HUES48 (cell line): Measurements from ENCODE around the gene HYDIN.

Experiments
- H3K27ac ChIP-seq: one replicate; pipeline ENCODE4 v1.7.0; 2013; ENCODE audit warnings: low read depth, low read length, inconsistent platforms
- H3K27me3 ChIP-seq: 2 replicates; pipeline ENCODE4 v1.6.1; 2013; ENCODE audit warnings: mild to moderate bottlenecking, low read length; ENCODE audit not compliant: control insufficient read depth, insufficient read depth
- H3K36me3 ChIP-seq: 2 replicates; pipeline ENCODE4 v1.6.1; 2013; ENCODE audit warnings: low read length; ENCODE audit not compliant: control insufficient read depth, insufficient read depth
- H3K4me1 ChIP-seq: 2 replicates; pipeline ENCODE4 v1.6.1; 2013; ENCODE audit warnings: mild to moderate bottlenecking, low read length; ENCODE audit not compliant: control insufficient read depth, insufficient read depth
- H3K4me3 ChIP-seq: 2 replicates; pipeline ENCODE4 v1.5.1; 2013; ENCODE audit warnings: mild to moderate bottlenecking, low read depth, low read length
- H3K9ac ChIP-seq: 2 replicates; pipeline ENCODE4 v1.6.1; 2013; ENCODE audit warnings: mild to moderate bottlenecking, low read depth, low read length, moderate library complexity
- H3K9me3 ChIP-seq: 2 replicates; pipeline ENCODE4 v1.6.1; 2013; ENCODE audit warnings: low read length; ENCODE audit not compliant: control insufficient read depth, insufficient read depth

The HYDIN gene

GRCh38 chr16:71254832-71255525, 24.5 kb upstream of the HYDIN start:
- H3K27me3 ChIP-seq: no peaks in the 10 kb centered on the region

GRCh38 chr16:71250461-71251235, 20.1 kb upstream of the HYDIN start:
- no peak overlapping the region for H3K9ac ChIP-seq
- no peaks in the 10 kb centered on the region for H3K9me3 ChIP-seq
- no peak overlapping the region for H3K4me3 ChIP-seq
- peaks cover 22% of the 10 kb centered on the region for H3K4me1 ChIP-seq
- no peaks in the 10 kb centered on the region for H3K36me3 ChIP-seq
- no peak overlapping the region for H3K27ac ChIP-seq
- H3K27me3 ChIP-seq: no peaks in the 10 kb centered on the region

More at GRCh38 chr16:71254832-71255525, 24.5 kb upstream of the HYDIN start:
- Histone ChIP-seq H3K9me3 (no peaks in the 10 kb centered on the region), H3K4me1 (peaks cover 26% of the 10 kb centered on the region), H3K4me3 (no peak overlapping the region; the same call in 1 of the 2 replicates), H3K36me3 (no peaks in the 10 kb centered on the region), H3K9ac (no peak overlapping the region), H3K27ac (peak overlapping the region; percentile 50)

- Histone ChIP-seq H3K36me3 (no peaks in the 10 kb centered on the region), H3K27ac (no peak overlapping the region), H3K9ac (no peak overlapping the region), H3K9me3 (no peaks in the 10 kb centered on the region), H3K4me1 (peaks cover 10% of the 10 kb centered on the region; the same call in 1 of the 2 replicates), H3K27me3 (no peaks in the 10 kb centered on the region), H3K4me3 (no peak overlapping the region)
Observed at GRCh38 chr16:71249399-71249798, 18.9 kb upstream of the HYDIN start.

DNA sequence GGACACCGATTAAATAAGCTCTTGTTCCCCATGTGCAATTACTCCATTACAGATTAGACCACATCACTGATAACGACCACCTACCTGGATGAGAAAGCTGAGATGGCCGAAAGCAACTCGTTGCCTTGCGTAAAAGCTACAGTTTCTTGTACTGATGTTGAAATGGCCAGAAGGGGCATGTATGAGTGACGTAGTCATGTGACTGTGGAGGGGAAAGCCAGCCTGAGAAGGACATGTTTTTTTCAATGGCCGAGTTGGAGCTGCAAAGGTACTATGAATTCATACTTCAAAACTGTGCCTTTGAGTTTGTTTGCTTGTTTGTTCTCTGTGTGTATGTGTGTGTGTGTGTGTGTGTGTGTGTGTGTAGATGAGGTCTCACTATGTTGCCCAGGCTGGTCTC, 17.0 kb upstream of the HYDIN start:
- Histone ChIP-seq H3K27me3 (no peaks in the 10 kb centered on the region), H3K27ac (no peak overlapping the region), H3K9me3 (no peaks in the 10 kb centered on the region)

DNA sequence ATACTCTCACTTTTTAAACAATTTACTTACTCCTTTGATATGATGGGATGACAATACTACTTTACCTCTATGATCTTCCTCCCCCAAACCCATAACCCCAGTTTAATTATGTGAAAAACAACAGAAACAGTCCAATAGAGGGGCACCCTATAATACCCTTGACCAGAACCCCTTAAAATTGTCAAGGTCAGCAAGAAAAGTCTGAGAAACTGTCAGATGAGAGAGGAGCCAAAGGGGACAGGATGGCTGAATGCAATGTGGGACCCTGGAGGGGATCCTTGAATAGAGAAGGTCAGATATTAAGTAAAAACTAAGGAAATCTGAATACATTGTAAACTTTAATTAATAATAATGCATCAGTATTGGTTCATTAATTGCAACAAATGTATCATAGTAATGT, 15.8 kb upstream of the HYDIN start:
- no peaks in the 10 kb centered on the region for H3K27me3 ChIP-seq
- H3K27ac ChIP-seq: no peak overlapping the region
- H3K9me3 ChIP-seq: no peaks in the 10 kb centered on the region

More for the DNA sequence above, 17.0 kb upstream of the HYDIN start:
- Histone ChIP-seq H3K4me3 (no peak overlapping the region), H3K9ac (no peak overlapping the region), H3K36me3 (no peaks in the 10 kb centered on the region), H3K4me1 (peaks cover 10% of the 10 kb centered on the region; the same call in 1 of the 2 replicates)

DNA sequence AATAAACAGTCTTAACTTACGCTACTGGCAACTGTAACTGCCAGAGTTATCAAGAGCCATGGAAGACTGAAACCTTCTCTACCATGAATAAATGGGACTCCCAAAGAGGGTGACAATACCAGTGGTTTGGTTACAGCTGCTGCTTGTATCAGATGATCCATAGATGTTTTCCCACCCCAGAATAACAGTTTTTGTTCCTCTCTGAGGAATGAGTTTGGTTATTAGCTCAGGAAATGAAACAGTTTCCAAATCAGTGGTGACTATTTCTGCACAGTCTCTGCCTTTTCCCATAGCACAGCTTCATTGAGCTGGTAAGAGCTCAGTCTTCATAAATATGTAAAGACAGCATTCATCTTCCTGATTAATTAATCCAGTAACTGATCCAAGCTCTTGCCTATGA, 14.0 kb upstream of the HYDIN start:
- no peaks in the 10 kb centered on the region for H3K27me3 ChIP-seq
- H3K9me3 ChIP-seq: no peaks in the 10 kb centered on the region
- no peak overlapping the region for H3K4me3 ChIP-seq
- H3K27ac ChIP-seq: no peak overlapping the region
- no peaks in the 10 kb centered on the region for H3K4me1 ChIP-seq
- no peaks in the 10 kb centered on the region for H3K36me3 ChIP-seq
- no peak overlapping the region for H3K9ac ChIP-seq

More for the DNA sequence above, 15.8 kb upstream of the HYDIN start:
- Histone ChIP-seq H3K4me1 (peaks cover 7% of the 10 kb centered on the region; the same call in 1 of the 2 replicates), H3K9ac (no peak overlapping the region), H3K36me3 (no peaks in the 10 kb centered on the region), H3K4me3 (no peak overlapping the region)

DNA sequence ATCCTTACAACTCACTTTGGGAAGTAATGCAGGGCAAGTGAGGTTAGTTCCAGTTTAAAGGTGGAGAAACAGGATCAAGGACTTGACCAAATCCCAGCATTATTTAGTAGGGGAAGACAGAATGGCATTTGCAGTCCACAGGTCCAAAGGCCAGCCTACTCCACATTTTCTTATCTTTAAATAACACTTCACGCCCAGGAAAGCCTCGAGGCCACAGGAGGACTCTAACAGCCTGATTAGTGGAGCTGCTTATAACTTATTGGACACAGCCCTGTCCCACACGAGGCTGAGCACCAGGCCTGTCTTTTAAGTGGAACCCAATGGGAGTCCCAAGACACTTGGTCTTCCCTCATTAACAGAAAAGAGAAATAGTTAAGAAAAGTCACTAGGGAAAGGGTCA, 12.1 kb upstream of the HYDIN start:
- H3K27me3 ChIP-seq: no peaks in the 10 kb centered on the region
- no peak overlapping the region for H3K27ac ChIP-seq
- no peaks in the 10 kb centered on the region for H3K4me1 ChIP-seq
- H3K9me3 ChIP-seq: no peaks in the 10 kb centered on the region
- H3K4me3 ChIP-seq: no peak overlapping the region
- H3K9ac ChIP-seq: no peak overlapping the region
- H3K36me3 ChIP-seq: no peaks in the 10 kb centered on the region

DNA sequence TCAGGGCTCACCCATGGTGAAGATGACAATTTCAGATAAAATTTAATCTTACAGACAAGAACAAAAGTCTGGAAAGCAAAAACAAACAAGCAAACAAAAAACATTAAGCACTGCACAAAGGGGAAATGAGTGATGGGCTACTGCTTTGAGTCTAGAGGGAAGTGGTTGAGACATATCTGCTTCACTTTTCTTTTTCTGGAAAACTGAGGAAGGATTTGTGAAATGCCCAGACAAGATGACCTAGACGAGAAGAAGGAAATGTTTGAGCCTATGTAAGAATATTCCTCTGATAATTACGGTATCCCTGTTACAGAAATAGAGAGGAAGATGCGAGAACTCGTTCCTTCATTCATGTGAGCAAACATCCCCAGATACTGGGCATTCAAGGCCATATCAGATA, 11.5 kb upstream of the HYDIN start:
- no peak overlapping the region for H3K4me3 ChIP-seq
- no peak overlapping the region for H3K27ac ChIP-seq
- no peak overlapping the region for H3K9ac ChIP-seq
- no peaks in the 10 kb centered on the region for H3K27me3 ChIP-seq
- H3K4me1 ChIP-seq: no peaks in the 10 kb centered on the region
- no peaks in the 10 kb centered on the region for H3K9me3 ChIP-seq
- H3K36me3 ChIP-seq: no peaks in the 10 kb centered on the region

GRCh38 chr16:71229344-71229743, 1.2 kb downstream of the HYDIN start:
- no peak overlapping the region for H3K9ac ChIP-seq
- no peak overlapping the region for H3K27ac ChIP-seq
- H3K27me3 ChIP-seq: no peaks in the 10 kb centered on the region
- no peak overlapping the region for H3K4me3 ChIP-seq
- no peaks in the 10 kb centered on the region for H3K36me3 ChIP-seq
- peaks cover 18% of the 10 kb centered on the region for H3K9me3 ChIP-seq
- no peaks in the 10 kb centered on the region for H3K4me1 ChIP-seq

GRCh38 chr16:71226229-71227141, 4.0 kb downstream of the HYDIN start:
- Histone ChIP-seq H3K9me3 (peaks cover 21% of the 10 kb centered on the region), H3K27ac (no peak overlapping the region), H3K27me3 (no peaks in the 10 kb centered on the region), H3K36me3 (no peaks in the 10 kb centered on the region), H3K9ac (no peak overlapping the region), H3K4me3 (no peak overlapping the region), H3K4me1 (0 out of 2 replicates have a peak, but pooled peaks cover 9% of the 10 kb centered on the region)
